ENCODE data around the gene FOLR2.
A peak's percentile ranks its signal among the peaks of the same experiment; 100 is the strongest.
"Not testable (repeated sequence)": the region's sequence is repeated elsewhere in the genome, so short reads cannot be mapped to it uniquely, and the experiment has no call there.

The FOLR2 gene

DNA sequence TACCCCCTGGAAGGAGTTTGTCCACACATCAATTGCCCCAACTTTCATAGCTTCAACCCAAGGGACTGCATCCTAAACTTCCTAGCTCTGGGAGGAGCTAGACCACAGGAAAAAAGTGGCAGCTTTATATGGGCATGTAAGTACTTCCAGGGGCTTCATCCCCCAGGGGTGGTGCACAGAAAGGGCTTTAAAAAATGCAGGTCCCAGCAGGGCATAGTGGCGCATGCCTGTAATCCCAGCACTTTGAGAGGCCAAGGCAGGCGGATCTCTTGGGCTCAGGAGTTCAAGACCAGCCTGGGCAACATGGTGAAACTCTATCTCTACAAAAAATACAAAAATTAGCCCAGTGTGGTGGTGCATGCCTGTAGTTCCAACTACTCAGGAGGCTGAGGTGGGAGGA, 9.8 kb upstream of the FOLR2 start:
- DNase-seq (ENCODE audit: low read depth, low spot score): not testable (repeated sequence)

DNA sequence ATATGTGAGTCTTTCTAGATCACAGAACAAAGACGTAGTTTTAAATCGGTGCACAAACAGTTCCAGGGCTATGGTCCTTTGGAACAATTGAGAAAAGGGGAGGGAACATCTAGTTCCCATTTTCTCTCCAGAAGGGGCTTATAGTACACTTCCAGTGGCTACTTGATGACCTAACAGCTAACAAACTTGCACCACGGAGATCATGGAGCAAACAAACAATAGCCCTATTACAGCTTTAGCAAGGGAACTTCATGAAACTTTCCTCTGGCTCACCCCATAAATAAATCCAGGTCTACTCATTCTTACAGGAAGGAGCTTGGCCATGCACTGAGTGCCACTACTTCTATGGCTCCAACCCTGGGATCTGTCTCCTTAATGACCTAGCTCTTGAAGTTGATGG, 8.3 kb upstream of the FOLR2 start:
- DNase-seq (ENCODE audit: low read depth, low spot score): no peak

DNA sequence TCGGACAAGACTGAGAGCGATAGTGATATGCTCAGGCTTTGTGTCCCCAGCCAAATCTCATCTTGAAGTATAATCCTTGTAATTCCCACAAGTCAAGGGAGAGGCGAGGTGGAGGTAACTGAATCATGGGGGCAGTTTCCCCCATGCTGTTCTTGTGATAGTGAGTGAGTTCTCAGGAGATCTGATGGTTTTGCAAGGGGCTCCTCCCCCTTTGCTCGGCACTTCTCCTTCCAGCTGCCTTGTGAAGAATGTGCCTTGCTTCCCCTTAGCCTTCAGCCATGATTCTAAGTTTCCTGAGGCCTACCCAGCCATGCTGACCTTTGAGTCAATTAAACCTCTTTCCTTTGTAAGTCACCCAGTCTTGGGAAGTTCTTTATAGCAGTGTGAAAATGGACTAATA, 7.5 kb upstream of the FOLR2 start:
- DNase-seq (ENCODE audit: low read depth, low spot score): no peak

DNA sequence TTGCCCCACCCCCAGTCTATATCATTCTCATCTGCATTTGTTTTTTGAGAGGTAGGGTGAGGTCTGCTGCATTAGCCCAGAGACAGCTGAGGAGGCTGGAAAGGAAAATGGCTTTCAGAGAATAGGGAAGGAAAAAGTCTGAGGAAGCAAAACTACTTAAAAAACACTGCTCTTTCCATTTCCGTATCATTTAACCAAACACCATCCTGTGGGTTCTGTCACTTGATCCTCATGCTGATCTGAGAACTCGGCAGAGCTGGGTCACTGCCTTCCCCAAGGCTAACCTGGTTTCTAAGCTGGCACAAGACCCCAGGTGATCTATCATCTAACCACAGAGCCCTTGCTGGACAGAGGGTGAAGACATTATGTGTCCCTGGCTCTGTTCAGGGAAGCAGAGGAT, 1.2 kb downstream of the FOLR2 start:
- no peak for DNase-seq (ENCODE audit: low read depth, low spot score)

DNA sequence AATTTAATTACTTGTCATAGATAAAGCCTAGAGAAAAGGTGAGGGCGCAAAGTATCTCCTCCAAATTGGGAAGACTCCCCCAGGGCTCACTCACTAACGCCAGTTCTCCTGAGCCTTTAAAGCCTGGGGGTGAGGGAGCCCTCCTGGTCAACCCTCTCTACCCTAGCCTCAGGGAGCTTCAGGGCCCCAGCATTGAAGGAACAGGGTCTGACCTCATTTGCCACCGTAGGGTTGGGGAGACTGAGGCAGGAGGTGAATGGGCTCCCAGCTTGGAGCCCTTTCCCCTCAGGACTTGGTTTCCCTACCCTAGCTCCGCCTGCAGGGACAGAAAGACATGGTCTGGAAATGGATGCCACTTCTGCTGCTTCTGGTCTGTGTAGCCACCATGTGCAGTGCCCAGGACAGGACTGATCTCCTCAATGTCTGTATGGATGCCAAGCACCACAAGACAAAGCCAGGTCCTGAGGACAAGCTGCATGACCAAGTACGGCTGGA, 1.7 kb downstream of the FOLR2 start:
- no peak for DNase-seq (ENCODE audit: low read depth, low spot score)

DNA sequence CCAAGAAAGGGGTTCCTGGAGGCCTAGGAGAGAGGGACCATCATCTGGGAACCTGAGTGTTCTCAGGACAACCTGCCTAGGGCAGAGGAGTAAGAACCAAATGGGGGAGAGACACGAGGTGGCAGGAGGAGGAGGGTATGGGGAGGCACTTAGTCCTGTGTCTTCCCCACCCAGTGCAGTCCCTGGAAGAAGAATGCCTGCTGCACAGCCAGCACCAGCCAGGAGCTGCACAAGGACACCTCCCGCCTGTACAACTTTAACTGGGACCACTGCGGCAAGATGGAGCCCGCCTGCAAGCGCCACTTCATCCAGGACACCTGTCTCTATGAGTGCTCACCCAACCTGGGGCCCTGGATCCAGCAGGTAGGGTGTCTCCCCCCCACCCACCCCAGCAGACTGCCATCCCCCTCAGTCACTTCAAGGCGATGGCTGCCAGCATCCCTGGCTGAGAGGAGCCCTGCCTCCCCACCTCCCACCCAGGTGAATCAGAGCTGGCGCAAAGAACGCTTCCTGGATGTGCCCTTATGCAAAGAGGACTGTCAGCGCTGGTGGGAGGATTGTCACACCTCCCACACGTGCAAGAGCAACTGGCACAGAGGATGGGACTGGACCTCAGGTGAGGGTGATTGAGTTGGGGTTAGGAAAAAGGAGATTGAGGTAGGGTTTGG, 4.2 kb downstream of the FOLR2 start:
- no peak for DNase-seq (ENCODE audit: low read depth, low spot score)

DNA sequence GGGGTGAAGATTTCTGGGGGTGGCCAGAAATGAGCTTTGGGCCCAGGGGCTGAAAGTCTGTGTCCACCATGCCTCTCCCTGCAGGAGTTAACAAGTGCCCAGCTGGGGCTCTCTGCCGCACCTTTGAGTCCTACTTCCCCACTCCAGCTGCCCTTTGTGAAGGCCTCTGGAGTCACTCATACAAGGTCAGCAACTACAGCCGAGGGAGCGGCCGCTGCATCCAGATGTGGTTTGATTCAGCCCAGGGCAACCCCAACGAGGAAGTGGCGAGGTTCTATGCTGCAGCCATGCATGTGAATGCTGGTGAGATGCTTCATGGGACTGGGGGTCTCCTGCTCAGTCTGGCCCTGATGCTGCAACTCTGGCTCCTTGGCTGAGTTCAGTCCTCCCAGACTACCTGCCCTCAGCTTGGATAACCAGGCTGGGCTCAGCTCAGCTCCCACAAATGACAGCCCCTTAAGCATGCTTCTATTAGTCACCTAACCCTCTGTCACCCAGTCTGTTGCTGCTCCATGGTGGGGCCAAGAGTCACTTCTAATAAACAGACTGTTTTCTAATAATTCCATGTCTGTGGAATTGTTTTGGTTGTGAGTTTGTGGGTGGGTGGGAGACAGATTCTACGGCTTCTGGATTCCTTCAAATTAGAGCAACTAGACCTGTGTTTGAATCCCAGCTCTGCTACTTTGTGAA, 4.9 kb downstream of the FOLR2 start:
- no peak for DNase-seq (ENCODE audit: low read depth, low spot score)

DNA sequence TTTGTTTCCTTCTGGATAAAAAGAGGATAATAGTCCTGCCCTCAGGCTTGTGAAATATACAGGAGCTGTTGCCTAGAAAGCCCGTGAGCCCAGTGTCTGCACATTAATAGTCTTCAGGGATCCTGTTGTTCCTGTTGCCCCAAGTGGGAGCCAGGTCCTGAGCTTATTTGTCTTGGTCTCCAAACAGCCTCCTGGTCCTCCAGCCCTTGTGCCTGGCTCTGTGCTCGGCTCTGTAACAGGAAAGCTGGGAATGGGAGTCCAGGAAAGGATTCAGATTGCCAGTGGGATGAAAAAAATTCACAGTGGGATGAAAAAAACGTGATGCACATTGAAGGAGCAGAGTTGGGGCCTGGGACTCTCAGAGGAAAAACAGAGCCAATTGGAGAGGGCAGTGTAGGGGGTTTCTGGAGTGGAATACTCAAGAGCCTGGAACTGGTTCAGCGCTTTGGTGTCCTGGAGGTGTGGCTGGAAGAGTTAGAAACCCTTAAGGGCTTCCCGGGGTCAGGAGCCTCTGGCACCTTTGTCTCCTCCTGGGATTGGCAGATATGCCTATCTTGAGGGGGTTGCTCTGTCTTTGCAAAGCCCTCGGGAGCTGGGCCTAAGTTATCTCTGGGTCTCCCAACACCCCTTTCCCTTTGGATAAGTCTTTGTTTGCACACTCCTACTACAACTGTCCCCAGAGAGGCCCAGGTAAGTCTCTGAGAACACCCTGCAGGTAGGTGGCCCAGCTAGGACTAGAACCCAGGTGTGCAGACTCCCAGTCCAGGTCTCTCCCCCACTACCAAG, 5.7 kb downstream of the FOLR2 start:
- no peak for DNase-seq (ENCODE audit: low read depth, low spot score)

DNA sequence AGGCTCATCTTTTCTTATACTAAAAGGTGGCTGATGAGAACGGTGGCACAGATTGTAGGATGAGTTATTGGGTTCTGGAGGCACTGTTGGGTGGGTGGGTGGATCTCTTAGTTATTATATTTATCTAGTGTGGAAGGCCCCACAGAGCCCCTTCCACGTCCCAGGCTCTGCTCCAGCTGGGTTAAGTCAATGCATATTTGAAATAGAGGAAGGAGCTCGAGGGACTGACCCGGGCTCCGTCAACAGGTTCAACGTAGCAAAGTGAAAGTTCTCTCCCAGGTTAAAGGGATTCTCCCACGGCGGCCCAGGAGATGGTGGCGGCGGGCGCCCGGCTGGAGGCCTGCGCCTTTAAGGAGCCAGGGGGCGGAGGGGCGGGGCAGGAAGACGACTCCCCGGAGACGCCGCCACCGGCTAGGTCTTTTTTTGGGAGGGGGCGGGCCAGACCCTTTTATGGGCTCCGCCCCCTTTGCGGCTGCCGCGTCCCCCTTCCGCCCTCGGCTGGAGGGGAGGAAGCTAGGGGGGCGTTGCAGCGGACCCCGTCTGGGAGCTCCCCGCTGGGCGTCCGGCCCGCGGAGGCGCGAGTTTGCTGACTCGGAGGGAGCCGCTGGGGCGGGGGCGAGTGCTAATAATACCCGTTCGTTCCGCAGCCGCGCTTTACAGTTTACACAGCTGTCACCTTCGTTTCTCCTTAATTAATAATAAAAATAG, 6.5 kb downstream of the FOLR2 start:
- peak; percentile 85 for DNase-seq (ENCODE audit: low read depth, low spot score)

DNA sequence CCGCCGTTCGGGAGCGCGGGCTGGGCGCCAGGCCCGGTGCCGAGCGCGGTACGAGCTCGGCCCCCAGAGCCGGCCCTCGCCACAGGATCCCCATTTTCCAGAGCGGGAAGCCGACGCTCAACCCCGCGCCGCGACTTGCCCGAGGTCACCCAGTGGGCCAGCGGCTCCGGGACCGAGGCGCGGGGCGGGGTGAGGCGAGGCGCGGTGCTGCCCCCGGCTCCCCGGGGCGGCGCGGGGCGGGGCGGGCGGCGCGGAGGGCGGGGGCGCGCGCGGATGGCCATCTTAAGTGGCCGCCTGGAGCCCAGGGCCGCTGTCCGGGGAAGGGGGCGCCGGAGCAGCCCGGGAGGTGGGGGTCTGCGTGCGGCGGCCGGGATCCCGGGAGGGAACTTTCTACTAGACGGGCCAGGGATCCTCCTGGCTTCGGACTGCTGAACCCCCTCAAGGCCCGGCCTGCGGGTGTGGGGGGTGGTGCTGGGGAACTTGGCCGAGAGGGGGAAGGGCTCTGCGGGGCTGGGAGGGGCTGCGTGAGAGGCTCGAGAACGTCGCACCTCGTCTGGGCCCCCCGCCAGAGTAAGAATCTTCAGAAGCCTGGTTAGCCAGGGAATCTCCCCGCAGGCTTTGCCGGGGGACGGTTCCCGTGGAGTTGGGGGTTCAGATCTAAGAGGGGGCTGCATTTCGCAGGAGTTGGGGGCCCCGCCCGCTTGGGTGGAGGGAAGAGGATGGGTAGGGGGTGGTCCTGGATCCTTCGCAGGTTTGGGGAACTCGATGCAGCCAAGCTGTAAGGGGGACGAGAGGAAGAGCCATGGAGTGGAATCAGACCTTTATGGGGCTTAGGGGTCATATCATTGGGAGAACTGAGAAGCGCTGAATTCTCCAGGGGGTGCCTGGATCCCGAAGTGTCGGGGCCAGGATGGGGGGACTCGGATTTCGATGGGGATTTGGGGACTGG, 7.3 kb downstream of the FOLR2 start:
- DNase-seq (ENCODE audit: low read depth, low spot score): no peak

DNA sequence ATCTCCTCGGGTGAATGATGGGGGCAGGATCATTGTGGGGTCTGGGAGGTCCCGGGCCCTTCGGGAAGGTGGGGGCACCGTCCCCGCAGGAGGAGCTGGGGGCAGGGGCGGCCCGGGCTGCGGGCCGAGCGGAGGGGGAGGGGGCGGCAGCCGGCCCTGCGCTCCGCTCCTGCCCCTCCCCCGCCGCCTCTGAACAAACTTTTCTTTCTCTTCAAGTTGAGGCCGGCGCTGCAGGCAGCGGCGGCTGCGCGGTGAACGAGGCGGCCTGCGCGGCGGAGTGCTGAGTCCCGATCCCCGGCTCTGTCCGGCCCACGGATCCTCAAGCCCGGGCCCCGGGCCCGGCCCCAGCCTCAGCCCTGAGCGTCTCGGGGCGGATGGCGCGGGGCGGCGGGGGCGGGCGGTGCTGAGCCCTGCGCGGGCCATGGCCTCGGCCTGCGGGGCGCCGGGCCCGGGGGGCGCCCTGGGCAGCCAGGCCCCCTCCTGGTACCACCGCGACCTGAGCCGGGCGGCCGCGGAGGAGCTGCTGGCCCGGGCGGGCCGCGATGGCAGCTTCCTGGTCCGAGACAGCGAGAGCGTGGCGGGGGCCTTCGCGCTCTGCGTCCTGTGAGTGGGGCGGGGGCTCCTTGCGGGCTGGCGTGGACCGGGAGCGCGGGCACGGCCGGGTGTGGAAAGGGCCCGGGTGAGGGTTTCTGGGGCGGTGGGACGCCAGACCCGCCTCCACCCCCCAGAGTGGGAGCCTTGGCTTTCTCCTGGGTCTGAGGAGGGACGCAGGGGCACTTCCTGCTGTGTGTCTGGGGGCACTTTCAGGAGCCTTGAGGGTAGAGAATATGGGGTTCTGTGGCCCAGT, 8.2 kb downstream of the FOLR2 start, which contains the start of gene INPPL1:
TSS of gene INPPL1 (plus strand) at position 204 of the 847 bp plus-strand sequence. CDS start at position 422, 218 bp downstream.
- DNase-seq (ENCODE audit: low read depth, low spot score): no peak

DNA sequence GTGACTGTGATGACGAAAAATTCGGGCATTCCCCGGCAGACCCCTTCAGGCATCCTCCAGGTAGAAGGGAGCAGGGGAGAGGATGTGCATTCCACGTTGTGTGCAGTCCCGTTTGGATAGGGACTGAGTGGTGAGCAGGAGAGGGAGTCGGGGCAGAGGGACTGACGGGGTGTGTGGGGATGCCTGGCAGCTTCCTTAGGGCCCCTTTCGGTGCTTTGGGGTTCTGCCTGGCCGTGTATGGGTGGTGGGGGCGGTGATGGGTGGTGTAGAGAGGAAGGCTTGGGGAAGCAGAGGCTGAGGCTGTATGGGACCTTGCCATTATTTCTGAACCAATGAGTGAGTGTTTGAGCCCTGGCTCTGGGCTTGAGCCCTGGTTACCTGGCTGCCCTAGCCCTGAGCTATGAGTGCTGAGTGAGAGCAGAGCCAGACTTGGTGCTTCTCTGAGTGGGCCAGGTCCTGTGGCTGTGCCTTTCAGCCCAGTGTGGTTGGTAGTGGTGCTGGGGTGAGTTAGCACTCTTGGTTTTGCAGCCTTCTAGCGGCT, 8.9 kb downstream of the FOLR2 start:
- DNase-seq (ENCODE audit: low read depth, low spot score): no peak

DNA sequence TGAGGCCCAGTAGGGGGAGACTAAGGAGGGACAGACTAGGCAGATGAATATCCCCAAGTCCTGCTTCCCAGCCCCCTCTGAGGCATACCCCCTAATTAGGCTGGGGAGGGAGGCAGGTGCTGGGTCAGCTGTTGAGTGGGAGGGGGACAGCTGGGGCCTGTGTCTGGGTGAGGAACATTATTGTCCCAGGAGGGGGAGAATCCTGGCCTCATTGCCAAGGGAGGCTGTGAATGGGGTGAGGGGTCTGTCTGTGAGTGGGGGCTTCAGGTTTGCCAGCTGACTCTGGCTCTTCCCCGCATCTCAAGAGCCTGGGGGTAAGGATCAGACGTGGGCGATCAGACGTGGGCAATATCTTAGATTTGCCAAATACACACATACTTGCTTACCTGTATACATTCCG, 10.1 kb downstream of the FOLR2 start:
- no peak for DNase-seq (ENCODE audit: low read depth, low spot score)

DNA sequence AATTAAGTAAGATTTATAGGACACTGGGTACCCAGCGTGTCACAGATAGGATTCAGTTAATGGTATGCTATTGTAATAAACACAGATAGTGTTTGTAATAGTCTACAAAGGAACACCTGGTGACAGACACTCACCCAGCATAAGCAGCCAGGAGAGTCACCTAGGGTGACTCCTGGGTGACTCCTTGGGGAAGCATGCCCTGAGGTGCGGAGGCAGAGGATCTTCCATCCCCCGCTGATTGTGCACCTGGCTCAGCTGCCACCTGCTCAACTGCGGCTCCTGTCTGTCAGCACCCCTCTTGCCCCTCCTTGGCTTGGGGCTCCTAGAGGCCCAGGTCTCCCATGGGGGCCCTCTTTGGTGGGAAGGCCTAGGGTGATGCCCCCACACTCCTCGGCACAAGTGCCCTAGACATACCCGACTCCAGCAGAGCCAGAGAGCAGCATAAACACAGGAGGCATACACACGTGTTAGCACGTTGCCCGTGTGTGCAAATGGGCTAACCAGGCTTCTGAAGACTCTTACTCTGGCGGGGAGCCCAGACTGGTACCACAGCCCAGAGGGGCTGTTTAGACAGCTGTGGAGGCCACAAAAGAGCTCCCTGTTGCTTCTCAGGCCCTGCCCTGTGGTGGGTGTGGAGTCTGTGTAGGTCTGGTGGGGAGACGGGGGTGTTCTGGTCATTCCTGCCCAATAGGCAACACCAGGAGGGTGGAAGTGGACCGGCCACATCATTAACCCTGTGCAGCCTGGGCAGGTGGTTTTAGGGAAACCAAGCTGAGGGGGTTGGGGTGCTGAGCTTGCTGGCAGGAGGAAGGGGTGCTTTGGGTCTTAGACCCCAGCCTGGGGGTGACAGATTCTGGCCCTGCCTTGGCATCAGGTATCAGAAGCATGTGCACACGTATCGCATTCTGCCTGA, 11.0 kb downstream of the FOLR2 start:
- peak; percentile 87 for DNase-seq (ENCODE audit: low read depth, low spot score)

DNA sequence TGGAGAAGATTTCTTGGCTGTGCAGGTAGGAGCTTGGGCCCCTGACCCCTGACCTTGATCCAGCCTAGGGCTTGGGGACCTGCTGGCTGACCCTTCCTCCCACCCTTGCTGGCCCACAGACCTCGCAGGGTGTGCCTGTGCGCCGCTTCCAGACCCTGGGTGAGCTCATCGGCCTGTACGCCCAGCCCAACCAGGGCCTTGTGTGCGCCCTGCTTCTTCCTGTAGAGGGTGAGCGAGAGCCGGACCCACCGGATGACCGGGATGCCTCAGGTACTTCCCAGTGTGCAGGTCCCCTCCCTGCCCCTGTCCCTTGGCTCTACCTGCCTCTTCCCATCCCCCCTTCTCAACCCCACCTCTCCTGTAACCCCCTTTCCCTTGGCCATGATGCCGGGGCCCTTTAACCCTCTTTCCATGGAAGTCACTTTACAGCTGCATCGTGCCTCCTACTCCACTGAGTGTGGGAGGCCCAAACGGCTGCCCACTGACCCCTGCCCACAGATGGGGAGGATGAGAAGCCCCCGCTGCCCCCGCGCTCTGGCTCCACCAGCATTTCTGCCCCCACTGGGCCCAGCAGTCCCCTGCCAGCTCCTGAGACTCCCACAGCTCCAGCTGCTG, 11.7 kb downstream of the FOLR2 start:
- no peak for DNase-seq (ENCODE audit: low read depth, low spot score)

DNA sequence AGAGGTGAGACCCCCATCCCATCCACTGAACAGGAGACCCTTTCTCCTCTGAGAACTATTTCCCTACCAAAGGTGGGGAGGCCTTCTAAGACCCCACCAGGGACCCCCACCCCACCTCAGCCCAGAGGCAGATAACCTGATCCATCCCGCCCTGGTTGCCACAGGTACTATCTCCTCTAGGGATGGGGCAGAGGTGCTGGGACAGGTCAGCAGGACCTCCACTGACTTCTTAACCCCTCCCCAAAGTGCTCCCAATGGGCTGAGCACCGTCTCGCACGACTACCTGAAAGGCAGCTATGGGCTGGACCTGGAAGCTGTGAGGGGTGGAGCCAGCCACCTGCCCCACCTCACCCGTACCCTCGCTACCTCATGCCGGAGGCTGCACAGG, 12.2 kb downstream of the FOLR2 start:
- no peak for DNase-seq (ENCODE audit: low read depth, low spot score)

DNA sequence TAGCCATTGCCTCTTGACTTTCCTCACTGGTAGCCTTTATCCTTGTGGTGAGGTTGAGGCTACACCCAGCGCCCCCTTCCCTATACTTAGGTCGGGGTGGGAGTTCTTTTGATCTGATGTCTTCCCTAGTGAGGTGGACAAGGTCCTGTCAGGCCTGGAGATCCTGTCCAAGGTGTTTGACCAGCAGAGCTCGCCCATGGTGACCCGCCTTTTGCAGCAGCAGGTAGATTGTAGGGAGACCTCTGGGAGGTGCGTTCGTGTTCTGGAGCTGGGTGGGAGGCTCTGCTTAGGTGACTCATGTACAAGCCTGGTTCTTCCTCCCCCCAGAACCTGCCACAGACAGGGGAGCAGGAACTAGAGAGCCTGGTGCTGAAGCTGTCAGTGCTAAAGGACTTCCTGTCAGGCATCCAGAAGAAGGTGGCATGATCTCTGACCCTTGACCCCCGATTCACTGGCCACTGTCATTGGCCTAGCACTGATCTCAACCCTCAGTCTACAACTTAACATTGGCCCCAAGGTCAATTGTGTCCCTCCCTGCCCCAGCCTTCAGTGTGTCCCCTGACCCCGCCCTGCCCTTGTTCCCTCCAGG, 12.8 kb downstream of the FOLR2 start:
- no peak for DNase-seq (ENCODE audit: low read depth, low spot score)
